ENCODE data around the gene CHST3. TPM values are rescaled to one million over a fixed set of nuclear protein-coding genes. Genes with fewer than 3 reads are reported as not detected.
A peak's percentile ranks its signal among the peaks of the same experiment; 100 is the strongest.

Gene CHST3
- total and polyA plus RNA-seq, 9 of the 15 experiments (the other 6 are each of a cell fraction or from before 2014, with no cell fraction given): 0.01 to 1.3 (median 0.15) TPM

DNA sequence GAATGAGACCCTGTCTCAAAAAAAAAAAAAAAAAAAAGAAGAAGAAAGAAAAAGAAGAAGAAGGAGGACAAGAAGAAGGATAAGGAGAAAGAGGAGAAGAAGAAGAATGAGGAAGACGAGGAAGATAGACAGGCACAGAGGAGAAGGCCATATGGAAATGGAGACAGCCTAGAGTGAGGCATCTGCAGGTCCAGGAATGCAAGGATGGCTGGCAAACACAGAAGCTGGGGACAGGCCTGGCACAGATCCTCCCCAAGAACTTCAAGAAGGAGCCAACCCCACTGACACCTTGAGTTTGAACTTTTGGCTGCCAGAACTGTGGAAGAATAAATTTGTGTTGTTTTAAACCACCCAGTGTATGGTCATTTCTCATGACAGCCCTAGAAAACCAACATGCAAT is 85.3 kb downstream of the CHST3 start:
- Histone ChIP-seq H3K4me3 (no peak overlapping the region), H4K20me1 (replicated peaks; ENCODE audit: control insufficient read depth, insufficient read depth, low read length) (no peaks in the 10 kb centered on the region), H3K9me3 (replicated peaks; ENCODE audit: control insufficient read depth, insufficient read depth, low read depth, low read length) (peaks cover 9% of the 10 kb centered on the region), H2AFZ (ENCODE audit: low read depth, low read length) (no peak overlapping the region), H3K9me1 (ENCODE audit: control insufficient read depth, insufficient read depth, low read length) (no peaks in the 10 kb centered on the region), H3K9ac (ENCODE audit: insufficient read depth in 1 of 2, low read depth in 2 of 2, low read length in 2 of 2) (no peak overlapping the region), H3K27ac (ENCODE audit: extremely low read depth, low read depth, low read length) (no peak overlapping the region), H3K36me3 (ENCODE audit: control insufficient read depth, insufficient read depth, low read length) (no peaks in the 10 kb centered on the region), H3K4me1 (replicated peaks in 1 of 2; ENCODE audit: control insufficient read depth in 2 of 2, insufficient read depth in 2 of 2, low read length in 2 of 2) (peaks cover 4 to 7% of the 10 kb centered on the region in 2 experiments; a peak in 3 of 5 replicates), H3K4me2 (ENCODE audit: insufficient read depth, low read length) (no peak overlapping the region), H3K79me2 (ENCODE audit: control insufficient read depth, insufficient read depth, low read length) (no peaks in the 10 kb centered on the region), H3K27me3 (ENCODE audit: control insufficient read depth in 2 of 2, insufficient read depth in 2 of 2, low read length in 2 of 2) (peaks cover 0 to 12% of the 10 kb centered on the region in 2 experiments; a peak in 1 of 5 replicates)
- no peak for ATAC-seq
- no TSS peak for BruUV-seq (replicated peaks)
- no peak for DNase-seq (ENCODE audit: extremely low read depth in 1 of 4, low spot score in 3 of 4)
- in situ Hi-C loops (cut with MboI): loop anchor here (5.0 to 10.0 kb wide), 2 partner anchors 152 to 735 kb away; partner anchors contain the start of gene SLC29A3
- intact Hi-C loops (cut with micrococcal nuclease): loop anchor here (2.0 to 10.0 kb wide), 3 partner anchors 72 to 735 kb away; partner anchors contain the start of gene SLC29A3
- no peak for FAIRE-seq
- POLR2A ChIA-PET: interaction anchor here (0.6 to 2.1 kb wide), 5 partner anchors 10 to 272 kb away, joined by 3 to 5 read pairs (median 5); no protein-coding TSS in a partner anchor
- WGBS (ENCODE audit: insufficient coverage, low coverage, missing lambda C conversion rate): 0% methylated on average over 1 of the region's 1 CpG
- CTCF ChIA-PET (ENCODE audit: low intra/inter-chr PET ratio): interaction anchor here (0.5 to 6.7 kb wide), 6 partner anchors 152 to 1011 kb away, joined by 3 to 159 read pairs (median 15); no protein-coding TSS in a partner anchor
- TF ChIP-seq, protein P1, sequence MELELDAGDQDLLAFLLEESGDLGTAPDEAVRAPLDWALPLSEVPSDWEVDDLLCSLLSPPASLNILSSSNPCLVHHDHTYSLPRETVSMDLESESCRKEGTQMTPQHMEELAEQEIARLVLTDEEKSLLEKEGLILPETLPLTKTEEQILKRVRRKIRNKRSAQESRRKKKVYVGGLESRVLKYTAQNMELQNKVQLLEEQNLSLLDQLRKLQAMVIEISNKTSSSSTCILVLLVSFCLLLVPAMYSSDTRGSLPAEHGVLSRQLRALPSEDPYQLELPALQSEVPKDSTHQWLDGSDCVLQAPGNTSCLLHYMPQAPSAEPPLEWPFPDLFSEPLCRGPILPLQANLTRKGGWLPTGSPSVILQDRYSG (tag; conservative IDR thresholded peaks at IDR 0.05; ENCODE audit: low read depth): no peak
- TF ChIP-seq HNRNPK (IDR thresholded peaks at IDR 0.05; ENCODE audit: low read depth, low read length, poor library complexity, severe bottlenecking) (no peak), SP1 (CRISPR knock-in tag; IDR thresholded peaks at IDR 0.05) (no peak), ADNP (tag; IDR thresholded peaks at IDR 0.05) (no peak), ATF1 (CRISPR knock-in tag; IDR thresholded peaks at IDR 0.05) (no peak), ATF1 (tag; IDR thresholded peaks at IDR 0.05) (no peak), ZNF324 (CRISPR knock-in tag; IDR thresholded peaks at IDR 0.05) (peak; percentile 97), BHLHE40 (IDR thresholded peaks at IDR 0.05; ENCODE audit: low read length) (no peak), ZNF57 (CRISPR knock-in tag; IDR thresholded peaks at IDR 0.05) (no peak), RAD51 (IDR thresholded peaks at IDR 0.05; ENCODE audit: borderline replicate concordance, low read depth) (no peak), ZNF695 (CRISPR knock-in tag; IDR thresholded peaks at IDR 0.05) (no peak), ARHGAP35 (IDR thresholded peaks at IDR 0.05; ENCODE audit: partially characterized antibody) (no peak)
- TF ChIP-seq, protein P2, sequence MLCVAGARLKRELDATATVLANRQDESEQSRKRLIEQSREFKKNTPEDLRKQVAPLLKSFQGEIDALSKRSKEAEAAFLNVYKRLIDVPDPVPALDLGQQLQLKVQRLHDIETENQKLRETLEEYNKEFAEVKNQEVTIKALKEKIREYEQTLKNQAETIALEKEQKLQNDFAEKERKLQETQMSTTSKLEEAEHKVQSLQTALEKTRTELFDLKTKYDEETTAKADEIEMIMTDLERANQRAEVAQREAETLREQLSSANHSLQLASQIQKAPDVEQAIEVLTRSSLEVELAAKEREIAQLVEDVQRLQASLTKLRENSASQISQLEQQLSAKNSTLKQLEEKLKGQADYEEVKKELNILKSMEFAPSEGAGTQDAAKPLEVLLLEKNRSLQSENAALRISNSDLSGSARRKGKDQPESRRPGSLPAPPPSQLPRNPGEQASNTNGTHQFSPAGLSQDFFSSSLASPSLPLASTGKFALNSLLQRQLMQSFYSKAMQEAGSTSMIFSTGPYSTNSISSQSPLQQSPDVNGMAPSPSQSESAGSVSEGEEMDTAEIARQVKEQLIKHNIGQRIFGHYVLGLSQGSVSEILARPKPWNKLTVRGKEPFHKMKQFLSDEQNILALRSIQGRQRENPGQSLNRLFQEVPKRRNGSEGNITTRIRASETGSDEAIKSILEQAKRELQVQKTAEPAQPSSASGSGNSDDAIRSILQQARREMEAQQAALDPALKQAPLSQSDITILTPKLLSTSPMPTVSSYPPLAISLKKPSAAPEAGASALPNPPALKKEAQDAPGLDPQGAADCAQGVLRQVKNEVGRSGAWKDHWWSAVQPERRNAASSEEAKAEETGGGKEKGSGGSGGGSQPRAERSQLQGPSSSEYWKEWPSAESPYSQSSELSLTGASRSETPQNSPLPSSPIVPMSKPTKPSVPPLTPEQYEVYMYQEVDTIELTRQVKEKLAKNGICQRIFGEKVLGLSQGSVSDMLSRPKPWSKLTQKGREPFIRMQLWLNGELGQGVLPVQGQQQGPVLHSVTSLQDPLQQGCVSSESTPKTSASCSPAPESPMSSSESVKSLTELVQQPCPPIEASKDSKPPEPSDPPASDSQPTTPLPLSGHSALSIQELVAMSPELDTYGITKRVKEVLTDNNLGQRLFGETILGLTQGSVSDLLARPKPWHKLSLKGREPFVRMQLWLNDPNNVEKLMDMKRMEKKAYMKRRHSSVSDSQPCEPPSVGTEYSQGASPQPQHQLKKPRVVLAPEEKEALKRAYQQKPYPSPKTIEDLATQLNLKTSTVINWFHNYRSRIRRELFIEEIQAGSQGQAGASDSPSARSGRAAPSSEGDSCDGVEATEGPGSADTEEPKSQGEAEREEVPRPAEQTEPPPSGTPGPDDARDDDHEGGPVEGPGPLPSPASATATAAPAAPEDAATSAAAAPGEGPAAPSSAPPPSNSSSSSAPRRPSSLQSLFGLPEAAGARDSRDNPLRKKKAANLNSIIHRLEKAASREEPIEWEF (CRISPR knock-in tag; IDR thresholded peaks at IDR 0.05): no peak
- TF ChIP-seq, protein P3, sequence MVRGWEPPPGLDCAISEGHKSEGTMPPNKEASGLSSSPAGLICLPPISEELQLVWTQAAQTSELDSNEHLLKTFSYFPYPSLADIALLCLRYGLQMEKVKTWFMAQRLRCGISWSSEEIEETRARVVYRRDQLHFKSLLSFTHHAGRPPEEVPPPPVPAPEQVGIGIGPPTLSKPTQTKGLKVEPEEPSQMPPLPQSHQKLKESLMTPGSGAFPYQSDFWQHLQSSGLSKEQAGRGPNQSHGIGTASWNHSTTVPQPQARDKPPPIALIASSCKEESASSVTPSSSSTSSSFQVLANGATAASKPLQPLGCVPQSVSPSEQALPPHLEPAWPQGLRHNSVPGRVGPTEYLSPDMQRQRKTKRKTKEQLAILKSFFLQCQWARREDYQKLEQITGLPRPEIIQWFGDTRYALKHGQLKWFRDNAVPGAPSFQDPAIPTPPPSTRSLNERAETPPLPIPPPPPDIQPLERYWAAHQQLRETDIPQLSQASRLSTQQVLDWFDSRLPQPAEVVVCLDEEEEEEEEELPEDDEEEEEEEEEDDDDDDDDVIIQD (CRISPR knock-in tag; IDR thresholded peaks at IDR 0.05): no peak
- TF ChIP-seq, protein P4, sequence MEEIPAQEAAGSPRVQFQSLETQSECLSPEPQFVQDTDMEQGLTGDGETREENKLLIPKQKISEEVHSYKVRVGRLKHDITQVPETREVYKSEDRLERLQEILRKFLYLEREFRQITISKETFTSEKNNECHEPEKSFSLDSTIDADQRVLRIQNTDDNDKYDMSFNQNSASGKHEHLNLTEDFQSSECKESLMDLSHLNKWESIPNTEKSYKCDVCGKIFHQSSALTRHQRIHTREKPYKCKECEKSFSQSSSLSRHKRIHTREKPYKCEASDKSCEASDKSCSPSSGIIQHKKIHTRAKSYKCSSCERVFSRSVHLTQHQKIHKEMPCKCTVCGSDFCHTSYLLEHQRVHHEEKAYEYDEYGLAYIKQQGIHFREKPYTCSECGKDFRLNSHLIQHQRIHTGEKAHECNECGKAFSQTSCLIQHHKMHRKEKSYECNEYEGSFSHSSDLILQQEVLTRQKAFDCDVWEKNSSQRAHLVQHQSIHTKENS (CRISPR knock-in tag; IDR thresholded peaks at IDR 0.05): no peak

All from K562 (cell line).